Mesenteric fat pad (tissue), 1 donor: Measurements from ENCODE around the gene ADAM12. TPM values are rescaled to one million over a fixed set of nuclear protein-coding genes. Genes with fewer than 3 reads are reported as not detected.

Experiments used
- DNase-seq: peaks from one replicate; pipeline ENCODE4 v3.0.0-alpha.2; 2020; ENCODE audit warnings: low spot score
- total RNA-seq: library from RNA; stranded (reverse); fragmentation: NEBNext Ultra II Directional; extraction: Animal tissue kit (Norgen Biotek cat#: 25700); gene quantifications from one replicate; pipeline ENCODE4 v1.2.1, GENCODE V29; 2021
- donor health status: DM: yes; HTN: yes; CAD: no.

The ADAM12 gene
- total RNA-seq, 1 donor from 2014 or later = 77.9 TPM

- DNase-seq = no peak
These were observed 145.6 kb downstream of the ADAM12 start for GRCh38 chr10:126242397-126243260.

GRCh38 chr10:126240483-126240882 is 147.8 kb downstream of the ADAM12 start:
- no peak for DNase-seq

- DNase-seq = no peak
These were observed 148.4 kb downstream of the ADAM12 start for GRCh38 chr10:126239844-126240243.

GRCh38 chr10:126235979-126236851 is 152.1 kb downstream of the ADAM12 start:
- DNase-seq = no peak

GRCh38 chr10:126235091-126235978 is 152.9 kb downstream of the ADAM12 start:
- DNase-seq = no peak

GRCh38 chr10:126234630-126235029 is 153.6 kb downstream of the ADAM12 start:
- DNase-seq = no peak

- DNase-seq = no peak
These were observed 154.8 kb downstream of the ADAM12 start for GRCh38 chr10:126233182-126234148.

GRCh38 chr10:126230587-126230986 is 157.7 kb downstream of the ADAM12 start:
- DNase-seq = no peak

- DNase-seq = no peak
These were observed 158.6 kb downstream of the ADAM12 start for GRCh38 chr10:126229686-126230085.

GRCh38 chr10:126227762-126228134 is 160.5 kb downstream of the ADAM12 start:
- no peak for DNase-seq

- no peak for DNase-seq
These were observed 161.1 kb downstream of the ADAM12 start for GRCh38 chr10:126226988-126227761.

GRCh38 chr10:126226205-126226604 is 162.1 kb downstream of the ADAM12 start:
- no peak for DNase-seq

GRCh38 chr10:126225672-126226008 is 162.6 kb downstream of the ADAM12 start:
- no peak for DNase-seq

- DNase-seq = no peak
These were observed 163.2 kb downstream of the ADAM12 start for GRCh38 chr10:126224967-126225671.

GRCh38 chr10:126223512-126224067 is 164.7 kb downstream of the ADAM12 start:
- no peak for DNase-seq

- no peak for DNase-seq
These were observed 165.4 kb downstream of the ADAM12 start for GRCh38 chr10:126222736-126223511.

- no peak for DNase-seq
These were observed 166.4 kb downstream of the ADAM12 start for GRCh38 chr10:126221874-126222273.
